Lung (tissue), 12 donors: ENCODE results near the gene MET. TPM values are rescaled to one million over a fixed set of nuclear protein-coding genes. Genes with fewer than 3 reads are reported as not detected.

Source experiments
- ATAC-seq: fragments of 200-7000 bp; cut with Tn5 transposase; one replicate; pipeline ENCODE4 v1.9.1; 2020; ENCODE audit warnings: moderate number of reproducible peaks; ENCODE audit not compliant: insufficient read depth, low FRiP score
- DNase-seq, 3 donors: peaks; one replicate each; pipeline ENCODE4 v3.0.0-alpha.2; 2013 to 2017
- H3K27ac ChIP-seq, 2 donors: one replicate each; pipeline ENCODE4 v1.5.1; 2013; ENCODE audit warnings: mild to moderate bottlenecking in 2 of 2, moderate library complexity in 2 of 2, control low read depth in 1 of 2, inconsistent platforms in 1 of 2, low read depth in 1 of 2, low read length in 1 of 2
- H3K27me3 ChIP-seq, 3 donors: one replicate each; pipeline ENCODE4 v1.5.1; 2013; ENCODE audit warnings: low read length in 2 of 3; ENCODE audit not compliant: control insufficient read depth in 3 of 3, insufficient read depth in 3 of 3
- H3K36me3 ChIP-seq, 4 donors: one replicate each; pipeline ENCODE4 v1.5.1; 2013; ENCODE audit warnings: low read length in 4 of 4, mild to moderate bottlenecking in 1 of 4, moderate library complexity in 1 of 4; ENCODE audit not compliant: control insufficient read depth in 4 of 4, insufficient read depth in 4 of 4
- H3K4me1 ChIP-seq, 5 donors: one replicate each; pipeline ENCODE4 v1.5.1; 2013; ENCODE audit warnings: low read length in 5 of 5, mild to moderate bottlenecking in 2 of 5, moderate library complexity in 1 of 5; ENCODE audit not compliant: control insufficient read depth in 5 of 5, insufficient read depth in 5 of 5
- H3K4me3 ChIP-seq: one replicate; pipeline ENCODE4 v1.5.1; 2013; ENCODE audit warnings: mild to moderate bottlenecking, control low read depth, moderate library complexity
- H3K9ac ChIP-seq, 2 donors: one replicate each; pipeline ENCODE4 v1.5.1; 2013; ENCODE audit warnings: low read length in 2 of 2, control low read depth in 1 of 2; ENCODE audit not compliant: insufficient read depth in 1 of 2
- H3K9me3 ChIP-seq, 4 donors: one replicate each; pipeline ENCODE4 v1.5.1; 2013; ENCODE audit warnings: low read length in 3 of 4, mild to moderate bottlenecking in 1 of 4, moderate library complexity in 1 of 4; ENCODE audit not compliant: control insufficient read depth in 4 of 4, insufficient read depth in 3 of 4
- WGBS, 2 donors: extraction: QIAGEN DNeasy Blood & Tissue Kit; methylation state at CpG; one replicate each; pipeline ENCODE4 v1.1.7; 2013; 5-methylcytosine and 5-hydroxymethylcytosine counted together
- polyA plus RNA-seq, 2 donors: library from polyadenylated mRNA; stranded (reverse); fragments of 200-250 nt; gene quantifications; one replicate each; pipeline ENCODE4 v1.2.1, GENCODE V29; 2013
- total RNA-seq, 2 donors: library from RNA; depleted of rRNA in 1 of 2; stranded (reverse); fragments of >200 nt in 1 of 2; gene quantifications; one replicate each; pipeline ENCODE4 v1.2.1, GENCODE V29; 2014 to 2021
- TF ChIP-seq, protein P1 (sequence below): IDR thresholded peaks from 2 replicates; pipeline ENCODE4 v1.5.1; 2012; ENCODE audit warnings: mild to moderate bottlenecking; ENCODE audit errors: control extremely low read depth, extremely low read depth
- donor health status: control.
- donor health status: control.
- donor health status: Bipolar disorder and iron deficiency.
- donor health status: healthy.
- donor health status: DM: yes; HTN: yes; CAD: no.

MET gene
- total and polyA plus RNA-seq, 4 donors, result 16.3 to 106 (median 41.5) TPM

DNA sequence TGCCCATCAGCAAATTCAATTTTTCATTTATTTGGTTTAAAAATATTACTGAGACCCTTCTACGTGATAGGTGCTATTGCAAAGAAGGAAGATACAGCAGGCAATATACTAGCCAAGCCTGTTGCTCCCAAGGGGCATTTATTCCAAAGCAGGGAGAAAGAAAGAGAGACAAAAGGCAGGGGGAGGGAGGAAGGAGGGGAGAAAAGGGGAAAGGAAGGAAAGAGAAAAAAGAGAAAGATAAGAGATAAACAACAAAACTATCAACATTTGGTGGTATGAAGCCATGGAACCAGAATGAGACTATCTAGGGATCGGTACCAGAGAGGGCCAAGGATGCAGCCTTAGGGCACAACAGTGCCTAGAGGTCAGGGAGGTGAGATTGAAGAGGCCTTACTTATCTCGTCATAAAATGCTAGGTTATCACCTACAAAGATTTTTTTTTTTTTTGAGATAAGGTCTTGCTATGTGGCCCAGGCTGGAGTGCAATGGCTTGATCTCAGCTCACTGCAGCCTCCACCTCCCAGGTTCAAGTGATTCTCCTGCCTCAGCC is 135.1 kb downstream of the MET start:
- Histone ChIP-seq H3K9me3 (no peaks in the 10 kb centered on the region), H3K9ac (no peak overlapping the region), H3K36me3 (no peaks in the 10 kb centered on the region), H3K27me3 (no peaks in the 10 kb centered on the region), H3K4me1 (peaks cover 0 to 57% (median 11%) of the 10 kb centered on the region in 5 donors), H3K4me3 (no peak overlapping the region), H3K27ac (no peak overlapping the region)
- DNase-seq (no peak), ATAC-seq (no peak)
- TF ChIP-seq, protein P1, sequence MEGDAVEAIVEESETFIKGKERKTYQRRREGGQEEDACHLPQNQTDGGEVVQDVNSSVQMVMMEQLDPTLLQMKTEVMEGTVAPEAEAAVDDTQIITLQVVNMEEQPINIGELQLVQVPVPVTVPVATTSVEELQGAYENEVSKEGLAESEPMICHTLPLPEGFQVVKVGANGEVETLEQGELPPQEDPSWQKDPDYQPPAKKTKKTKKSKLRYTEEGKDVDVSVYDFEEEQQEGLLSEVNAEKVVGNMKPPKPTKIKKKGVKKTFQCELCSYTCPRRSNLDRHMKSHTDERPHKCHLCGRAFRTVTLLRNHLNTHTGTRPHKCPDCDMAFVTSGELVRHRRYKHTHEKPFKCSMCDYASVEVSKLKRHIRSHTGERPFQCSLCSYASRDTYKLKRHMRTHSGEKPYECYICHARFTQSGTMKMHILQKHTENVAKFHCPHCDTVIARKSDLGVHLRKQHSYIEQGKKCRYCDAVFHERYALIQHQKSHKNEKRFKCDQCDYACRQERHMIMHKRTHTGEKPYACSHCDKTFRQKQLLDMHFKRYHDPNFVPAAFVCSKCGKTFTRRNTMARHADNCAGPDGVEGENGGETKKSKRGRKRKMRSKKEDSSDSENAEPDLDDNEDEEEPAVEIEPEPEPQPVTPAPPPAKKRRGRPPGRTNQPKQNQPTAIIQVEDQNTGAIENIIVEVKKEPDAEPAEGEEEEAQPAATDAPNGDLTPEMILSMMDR, result no peak
- 91 to 94% methylated on average over 3 of the region's 3 CpGs for WGBS, 2 donors

DNA sequence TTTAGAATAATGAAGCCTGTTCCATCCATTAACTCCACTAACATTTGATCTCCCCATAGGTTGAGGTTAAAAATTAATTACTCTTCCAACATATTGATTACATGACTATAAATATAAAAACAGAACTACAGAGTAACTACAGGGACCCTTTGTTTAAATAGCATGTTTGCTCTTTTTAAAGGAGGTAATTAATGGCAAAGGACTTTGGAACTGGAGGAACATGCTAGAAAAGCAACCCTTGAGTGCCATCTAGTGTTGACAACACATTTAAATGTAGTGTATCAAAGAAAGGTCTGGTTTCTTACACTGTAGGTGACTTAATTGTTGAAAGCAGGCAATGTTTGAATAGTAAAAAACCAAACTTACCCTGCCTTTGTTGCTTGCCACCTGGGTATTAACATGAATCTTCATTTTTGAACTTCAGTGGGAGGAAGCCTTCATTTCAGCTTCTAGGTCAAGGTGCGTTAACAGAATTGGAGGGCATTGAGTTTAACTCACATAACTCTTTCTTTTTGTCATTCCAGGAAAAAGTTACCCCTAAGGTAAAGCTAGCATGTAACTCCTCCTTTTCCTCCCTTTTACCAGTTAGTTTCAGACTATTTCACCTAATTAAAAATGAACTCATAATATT is 137.8 kb downstream of the MET start:
- H3K4me1 ChIP-seq, result peaks cover 0 to 41% (median 14%) of the 10 kb centered on the region in 5 donors
- DNase-seq, result peak; percentile 23 to 92 (median 87)
- no peaks in the 10 kb centered on the region for H3K9me3 ChIP-seq
- no peaks in the 10 kb centered on the region for H3K27me3 ChIP-seq
- peak; percentile 74 for ATAC-seq
- H3K27ac ChIP-seq, result no peak overlapping the region
- no peaks in the 10 kb centered on the region for H3K36me3 ChIP-seq
- 87 to 91% methylated on average over 1 of the region's 1 CpG for WGBS, 2 donors
- H3K9ac ChIP-seq, result peak overlapping the region in 1 of 2 donors; percentile 20
- H3K4me3 ChIP-seq, result no peak overlapping the region
- TF ChIP-seq, protein P1, result peak; percentile 57

DNA sequence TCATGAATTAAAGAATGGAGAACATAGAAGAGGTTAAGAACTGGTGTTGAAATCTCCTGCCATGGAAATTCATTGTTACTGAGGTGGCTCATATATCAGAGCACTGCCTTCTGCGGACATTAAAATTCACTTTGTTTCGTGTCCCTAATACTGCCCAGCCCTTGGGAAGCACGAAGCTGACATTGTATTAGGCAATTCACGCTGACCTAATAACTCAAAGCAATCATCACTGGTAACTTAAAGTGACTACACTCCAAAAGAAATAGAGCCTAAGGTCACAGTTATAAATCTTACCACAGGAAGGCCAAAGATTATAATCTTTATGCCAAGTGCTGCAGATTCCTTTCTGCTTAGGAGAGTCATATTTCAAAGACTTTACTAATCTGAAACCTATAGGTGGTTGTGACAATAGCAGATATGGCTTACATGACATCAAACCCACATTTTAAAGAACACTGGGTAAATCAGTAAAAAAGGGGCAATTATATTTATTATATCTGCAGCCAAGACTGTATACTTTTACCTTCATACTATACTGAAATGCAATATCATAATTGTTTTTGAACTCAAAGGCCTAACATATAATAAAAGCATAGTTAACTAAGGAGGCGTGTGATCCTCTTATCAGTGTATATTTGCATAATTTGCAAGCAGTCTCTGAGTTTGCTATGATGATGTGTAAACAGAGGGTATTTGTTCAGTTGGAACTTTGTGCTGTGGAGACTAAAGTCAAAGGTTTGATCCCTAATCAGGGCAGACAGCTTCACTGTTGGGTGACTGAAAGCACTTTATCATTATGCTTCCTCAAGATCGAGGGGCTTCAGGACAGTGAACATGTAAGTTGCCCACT is 138.5 kb downstream of the MET start:
- no peak for ATAC-seq
- Histone ChIP-seq H3K4me1 (peaks cover 0 to 33% (median 14%) of the 10 kb centered on the region in 5 donors), H3K9me3 (no peaks in the 10 kb centered on the region), H3K9ac (peak overlapping the region in 1 of 2 donors; percentile 19), H3K4me3 (no peak overlapping the region), H3K27me3 (no peaks in the 10 kb centered on the region), H3K27ac (no peak overlapping the region), H3K36me3 (no peaks in the 10 kb centered on the region)
- WGBS, 2 donors, result 47 to 49% methylated on average over 6 of the region's 6 CpGs
- TF ChIP-seq, protein P1, result no peak
- peak in 2 of 3 donors; percentile 18 to 38 for DNase-seq
